Activated CD4-positive, alpha-beta memory T cell treated with anti-CD3 and anti-CD28 coated beads for 36 hours (primary cell): Measurements from ENCODE around the gene CDKAL1. TPM values are rescaled to one million over a fixed set of nuclear protein-coding genes. Genes with fewer than 3 reads are reported as not detected.

Experiments used
- CTCF ChIA-PET: fragments of 350-600 bp; sonication (Branson Sonifier 250); formaldehyde crosslinking; loops from one replicate; lab custom pipeline; 2021; ENCODE audit warnings: antibody characterized with exemption, inconsistent platforms; lab: Charles Lee
- POLR2A ChIA-PET: fragments of 350-600 bp; sonication (Branson Sonifier 250); formaldehyde crosslinking; loops from one replicate; lab custom pipeline; 2021; ENCODE audit warnings: antibody characterized with exemption; lab: Charles Lee
- DNase-seq: peaks from one replicate; pipeline ENCODE4 v3.0.0-alpha.2; 2020
- H3K27ac Mint-ChIP-seq: one replicate; pipeline ENCODE4 v1.8.0; 2021; ENCODE audit warnings: mixed read lengths
- H3K27me3 Mint-ChIP-seq: one replicate; pipeline ENCODE4 v1.8.0; 2021; ENCODE audit warnings: mixed read lengths
- H3K36me3 Mint-ChIP-seq: one replicate; pipeline ENCODE4 v1.8.0; 2021; ENCODE audit warnings: mixed read lengths
- H3K4me1 Mint-ChIP-seq: one replicate; pipeline ENCODE4 v1.8.0; 2021; ENCODE audit warnings: low read depth, mixed read lengths
- H3K4me3 Mint-ChIP-seq: one replicate; pipeline ENCODE4 v1.8.0; 2021; ENCODE audit warnings: mild to moderate bottlenecking, mixed read lengths
- H3K9me3 Mint-ChIP-seq: one replicate; pipeline ENCODE4 v1.8.0; 2021; ENCODE audit warnings: mixed read lengths
- intact Hi-C: fragments of 100-400 bp; cut with micrococcal nuclease; formaldehyde crosslinking; loops from one replicate; pipeline ENCODE4 v1.15.1; 2023
- total RNA-seq, 2 experiments: library from RNA; stranded (reverse); gene quantifications; one replicate each; pipeline ENCODE4 v1.2.3, GENCODE V29; 2021

Gene CDKAL1
- total RNA-seq, 2 experiments from 2014 or later = 23.1 to 23.2 TPM

GRCh38 chr6:20773822-20774221 lies 239.6 kb downstream of the CDKAL1 start:
- Mint-ChIP-seq H3K4me1 (no peaks in the 10 kb centered on the region), H3K27ac (no peak overlapping the region), H3K9me3 (no peaks in the 10 kb centered on the region), H3K4me3 (no peak overlapping the region), H3K27me3 (no peaks in the 10 kb centered on the region), H3K36me3 (peaks cover 10% of the 10 kb centered on the region)
- no peak for DNase-seq
- intact Hi-C loops = no loop called here
- ChIA-PET POLR2A (no interaction called here), CTCF (interaction anchor here (0.7 kb wide), 1 partner anchor 150 kb away, joined by 3 read pairs; no protein-coding TSS in a partner anchor)

DNA sequence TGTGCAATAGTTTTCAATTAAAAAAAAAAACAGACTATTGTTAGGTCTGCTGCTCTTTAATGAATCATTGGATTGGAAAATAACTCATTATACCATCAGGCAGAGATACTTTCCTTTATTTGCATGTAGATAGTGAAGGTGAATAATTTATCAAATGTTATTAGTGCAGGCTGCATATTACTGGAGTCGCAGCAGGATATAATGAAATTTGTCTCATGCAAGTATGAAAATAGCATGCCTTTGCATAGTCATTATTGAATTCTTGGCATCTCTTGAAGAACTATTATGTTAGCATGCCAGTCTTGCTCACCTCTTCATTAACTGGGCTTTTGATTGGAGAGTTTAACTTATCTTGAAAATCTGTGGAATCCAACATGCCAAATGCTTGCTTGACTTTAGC lies 241.7 kb downstream of the CDKAL1 start:
- no peak for DNase-seq
- Mint-ChIP-seq H3K36me3 (peaks cover 12% of the 10 kb centered on the region), H3K4me1 (no peaks in the 10 kb centered on the region), H3K27me3 (no peaks in the 10 kb centered on the region), H3K9me3 (no peaks in the 10 kb centered on the region), H3K4me3 (no peak overlapping the region), H3K27ac (no peak overlapping the region)
- ChIA-PET POLR2A (no interaction called here), CTCF (no interaction called here)
- intact Hi-C loops = no loop called here

- Mint-ChIP-seq H3K36me3 (peaks cover 14% of the 10 kb centered on the region), H3K4me1 (no peaks in the 10 kb centered on the region), H3K4me3 (no peak overlapping the region), H3K27ac (no peak overlapping the region), H3K9me3 (no peaks in the 10 kb centered on the region), H3K27me3 (no peaks in the 10 kb centered on the region)
- DNase-seq = no peak
- ChIA-PET POLR2A (no interaction called here), CTCF (no interaction called here)
- intact Hi-C loops = no loop called here
Observed at GRCh38 chr6:20777801-20778200, 243.5 kb downstream of the CDKAL1 start.

DNA sequence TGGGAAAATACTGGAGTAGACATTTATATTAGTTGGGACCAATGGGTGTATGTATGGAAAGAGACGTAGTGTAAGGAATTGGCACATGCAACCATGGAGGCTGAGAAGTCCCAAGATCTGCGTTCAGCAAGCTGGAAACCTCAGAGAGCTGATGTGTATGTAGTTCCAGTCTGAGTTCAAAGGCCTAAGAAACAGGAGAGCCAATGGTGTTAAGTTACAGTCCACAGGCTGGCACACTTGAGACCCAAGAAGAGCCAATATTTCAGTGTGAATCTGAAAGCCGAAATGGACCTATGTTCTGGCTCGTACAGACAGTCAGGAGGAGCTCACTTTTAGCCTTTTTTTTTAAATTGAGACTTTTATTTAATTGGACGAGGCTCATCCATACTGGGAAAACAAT lies 244.2 kb downstream of the CDKAL1 start:
- intact Hi-C loops = no loop called here
- H3K9me3 Mint-ChIP-seq = no peaks in the 10 kb centered on the region
- POLR2A ChIA-PET = no interaction called here

GRCh38 chr6:20778912-20779311 lies 244.7 kb downstream of the CDKAL1 start:
- no peak overlapping the region for H3K27ac Mint-ChIP-seq
- peaks cover 20% of the 10 kb centered on the region for H3K36me3 Mint-ChIP-seq
- ChIA-PET CTCF (no interaction called here), POLR2A (no interaction called here)
- H3K27me3 Mint-ChIP-seq = no peaks in the 10 kb centered on the region
- H3K4me3 Mint-ChIP-seq = no peak overlapping the region
- intact Hi-C loops = no loop called here
- no peaks in the 10 kb centered on the region for H3K4me1 Mint-ChIP-seq
- no peaks in the 10 kb centered on the region for H3K9me3 Mint-ChIP-seq
- no peak for DNase-seq

More for the DNA sequence above, 244.2 kb downstream of the CDKAL1 start:
- Mint-ChIP-seq H3K36me3 (peaks cover 16% of the 10 kb centered on the region), H3K27ac (no peak overlapping the region), H3K4me1 (no peaks in the 10 kb centered on the region), H3K27me3 (no peaks in the 10 kb centered on the region), H3K4me3 (no peak overlapping the region)
- CTCF ChIA-PET = no interaction called here
- DNase-seq = no peak

DNA sequence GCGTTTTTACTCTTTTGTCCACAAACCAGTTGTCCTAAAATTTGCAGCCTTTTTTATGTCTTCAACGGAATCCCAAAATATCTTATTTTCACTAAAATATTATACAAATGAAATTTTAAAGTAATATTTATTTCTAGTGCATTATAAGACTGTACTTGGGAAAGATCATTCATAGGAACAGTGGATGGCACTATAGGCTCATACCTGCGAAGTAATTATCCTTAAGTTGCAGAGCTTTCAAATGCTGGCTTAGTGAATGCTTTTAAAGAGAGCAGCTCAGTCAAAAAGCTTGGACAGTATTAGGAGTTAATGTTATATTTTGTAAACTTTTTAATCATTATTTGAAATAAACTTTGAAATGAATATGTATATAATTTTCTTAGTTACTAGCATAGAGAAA lies 254.9 kb downstream of the CDKAL1 start:
- H3K27me3 Mint-ChIP-seq = no peaks in the 10 kb centered on the region
- POLR2A ChIA-PET = no interaction called here

DNA sequence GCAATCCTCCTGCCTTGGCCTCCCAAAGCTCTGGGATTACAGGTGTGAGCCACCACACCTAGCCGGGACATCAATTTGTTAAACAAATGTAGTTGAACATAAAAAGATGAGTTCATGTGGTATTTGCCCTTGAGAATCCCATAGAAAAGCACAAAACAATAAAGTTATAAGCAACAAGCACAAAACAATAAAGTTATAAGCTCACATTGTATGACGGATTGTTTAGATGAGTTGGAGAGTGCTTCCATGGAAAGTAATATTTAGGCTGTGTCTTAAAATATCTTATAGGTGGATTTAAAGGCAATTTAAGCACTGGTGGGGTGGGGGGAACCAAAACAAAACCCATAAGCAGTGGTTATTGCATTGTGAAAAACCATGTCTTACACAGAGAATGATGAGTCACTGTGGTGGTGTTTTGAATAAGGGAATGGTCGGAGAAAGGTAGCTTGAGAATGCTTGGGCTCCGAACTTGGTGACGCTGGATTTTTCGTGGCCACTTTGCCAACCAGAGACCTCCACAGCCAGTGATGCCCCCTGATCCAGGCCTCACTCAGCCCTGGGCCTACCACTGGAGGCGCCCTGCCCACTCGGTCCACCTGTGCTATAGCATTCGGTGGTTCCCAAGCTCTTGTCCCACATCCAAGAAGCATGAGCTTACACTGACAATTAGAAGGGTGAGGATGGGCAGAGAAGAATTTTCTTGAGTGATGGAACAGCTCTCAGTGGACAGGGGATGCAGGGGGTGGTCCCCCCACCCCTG lies 256.0 kb downstream of the CDKAL1 start:
- CTCF ChIA-PET = interaction anchor here (0.6 to 0.8 kb wide), 2 partner anchors 661 to 799 kb away, joined by 3 read pairs; no protein-coding TSS in a partner anchor
- no peaks in the 10 kb centered on the region for H3K9me3 Mint-ChIP-seq
- no peak overlapping the region for H3K27ac Mint-ChIP-seq
- peaks cover 12% of the 10 kb centered on the region for H3K36me3 Mint-ChIP-seq
- no peak overlapping the region for H3K4me3 Mint-ChIP-seq
- no peak for DNase-seq
- POLR2A ChIA-PET = no interaction called here
- no peaks in the 10 kb centered on the region for H3K27me3 Mint-ChIP-seq
- H3K4me1 Mint-ChIP-seq = no peaks in the 10 kb centered on the region
- intact Hi-C loops = no loop called here

More for the DNA sequence above, 254.9 kb downstream of the CDKAL1 start:
- Mint-ChIP-seq H3K4me1 (no peaks in the 10 kb centered on the region), H3K36me3 (peaks cover 12% of the 10 kb centered on the region), H3K27ac (no peak overlapping the region), H3K4me3 (no peak overlapping the region), H3K9me3 (no peaks in the 10 kb centered on the region)
- intact Hi-C loops = no loop called here
- no peak for DNase-seq
- CTCF ChIA-PET = interaction anchor here (0.8 kb wide), 1 partner anchor 800 kb away, joined by 3 read pairs; no protein-coding TSS in a partner anchor

GRCh38 chr6:20791074-20791473 lies 256.8 kb downstream of the CDKAL1 start:
- DNase-seq = no peak
- POLR2A ChIA-PET = no interaction called here
- Mint-ChIP-seq H3K4me1 (no peaks in the 10 kb centered on the region), H3K9me3 (no peaks in the 10 kb centered on the region), H3K4me3 (no peak overlapping the region), H3K27me3 (no peaks in the 10 kb centered on the region), H3K27ac (no peak overlapping the region), H3K36me3 (peaks cover 12% of the 10 kb centered on the region)
- CTCF ChIA-PET = no interaction called here
- intact Hi-C loops = no loop called here

- DNase-seq = no peak
- Mint-ChIP-seq H3K27ac (no peak overlapping the region), H3K4me3 (no peak overlapping the region), H3K4me1 (no peaks in the 10 kb centered on the region), H3K36me3 (peaks cover 18% of the 10 kb centered on the region), H3K27me3 (no peaks in the 10 kb centered on the region), H3K9me3 (no peaks in the 10 kb centered on the region)
- intact Hi-C loops = no loop called here
- CTCF ChIA-PET = interaction anchor here (0.6 kb wide), 1 partner anchor 41 kb away, joined by 3 read pairs; no protein-coding TSS in a partner anchor
- POLR2A ChIA-PET = no interaction called here
Observed at GRCh38 chr6:20791944-20792343, 257.7 kb downstream of the CDKAL1 start.

DNA sequence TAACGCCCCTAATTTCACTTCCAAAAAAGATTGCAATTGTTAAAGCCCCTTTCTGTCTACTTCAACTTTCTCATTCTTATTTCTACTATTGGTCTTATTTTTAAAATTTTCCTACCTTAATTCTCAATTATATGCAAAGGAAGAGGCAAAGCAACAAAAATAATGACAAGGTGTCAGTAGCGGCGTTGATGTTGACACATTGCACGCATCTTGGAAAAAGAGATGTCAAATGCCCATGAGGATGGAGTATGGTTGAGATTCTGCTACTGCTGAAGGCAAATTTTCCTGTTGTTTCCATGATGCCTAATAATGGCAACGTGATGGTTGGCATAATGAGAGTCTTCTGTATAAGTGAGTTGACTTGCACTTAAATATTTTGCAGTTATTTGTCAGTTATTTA lies 258.9 kb downstream of the CDKAL1 start:
- intact Hi-C loops = no loop called here
- Mint-ChIP-seq H3K9me3 (no peaks in the 10 kb centered on the region), H3K36me3 (peaks cover 24% of the 10 kb centered on the region), H3K27ac (no peak overlapping the region), H3K4me1 (no peaks in the 10 kb centered on the region), H3K4me3 (no peak overlapping the region), H3K27me3 (no peaks in the 10 kb centered on the region)
- ChIA-PET POLR2A (no interaction called here), CTCF (no interaction called here)
- DNase-seq = no peak

DNA sequence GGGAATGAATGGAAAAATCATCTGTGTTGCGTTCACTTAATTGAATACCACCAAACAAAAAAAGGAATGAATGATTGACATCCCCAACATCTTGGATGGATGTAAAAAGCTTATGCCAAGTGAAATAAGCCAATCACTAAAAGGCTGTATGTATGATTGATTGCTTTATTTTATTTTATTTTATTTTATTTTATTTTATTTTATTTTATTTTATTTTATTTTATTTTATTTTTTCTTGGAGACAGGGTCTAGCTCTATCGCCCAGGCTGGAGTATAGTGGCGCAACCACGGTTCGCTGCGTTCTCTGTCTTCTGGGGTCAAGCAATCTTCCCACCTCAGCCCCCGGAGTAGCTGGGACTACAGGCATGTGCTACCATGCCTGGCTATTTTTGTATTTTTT lies 263.3 kb downstream of the CDKAL1 start:
- Mint-ChIP-seq H3K27ac (no peak overlapping the region), H3K9me3 (no peaks in the 10 kb centered on the region), H3K4me1 (no peaks in the 10 kb centered on the region), H3K27me3 (no peaks in the 10 kb centered on the region), H3K4me3 (no peak overlapping the region), H3K36me3 (peaks cover 30% of the 10 kb centered on the region)
- POLR2A ChIA-PET = no interaction called here
- CTCF ChIA-PET = no interaction called here
- intact Hi-C loops = no loop called here
- DNase-seq = no peak

- H3K4me3 Mint-ChIP-seq = no peak overlapping the region
- no peaks in the 10 kb centered on the region for H3K27me3 Mint-ChIP-seq
- intact Hi-C loops = no loop called here
- POLR2A ChIA-PET = no interaction called here
- H3K27ac Mint-ChIP-seq = no peak overlapping the region
- H3K36me3 Mint-ChIP-seq = peaks cover 38% of the 10 kb centered on the region
- H3K4me1 Mint-ChIP-seq = no peaks in the 10 kb centered on the region
- DNase-seq = no peak
- peaks cover 10% of the 10 kb centered on the region for H3K9me3 Mint-ChIP-seq
- CTCF ChIA-PET = no interaction called here
Observed at GRCh38 chr6:20800229-20800628, 266.0 kb downstream of the CDKAL1 start.

- Mint-ChIP-seq H3K9me3 (peaks cover 14% of the 10 kb centered on the region), H3K4me1 (no peaks in the 10 kb centered on the region), H3K36me3 (peaks cover 42% of the 10 kb centered on the region), H3K27me3 (no peaks in the 10 kb centered on the region), H3K4me3 (no peak overlapping the region), H3K27ac (no peak overlapping the region)
- ChIA-PET POLR2A (no interaction called here), CTCF (no interaction called here)
- no peak for DNase-seq
- intact Hi-C loops = no loop called here
Observed at GRCh38 chr6:20800653-20801052, 266.4 kb downstream of the CDKAL1 start.
